GM10248 (cell line): ENCODE results near the gene PCGF2.

ENCODE experiments used
- CTCF ChIA-PET: fragments of 300-600 bp; sonication (Branson Sonifier 250); formaldehyde crosslinking; extraction: SDS; loops from one replicate; lab custom pipeline; 2021; ENCODE audit warnings: antibody characterized with exemption; lab: Yijun Ruan, JAX
- POLR2A ChIA-PET: fragments of 350-650 bp; sonication (Branson Sonifier 250); formaldehyde crosslinking; extraction: SDS; loops from one replicate; lab custom pipeline; 2020; ENCODE audit warnings: antibody characterized with exemption; lab: Yijun Ruan, JAX
- DNase-seq: peaks from one replicate; pipeline ENCODE4 v3.0.0; 2012; ENCODE audit errors: extremely low spot score
- TF ChIP-seq, protein P1 (sequence below): IDR thresholded peaks from 2 replicates; pipeline ENCODE4 v1.5.1; 2012; ENCODE audit warnings: mild to moderate bottlenecking, low read depth; ENCODE audit errors: extremely low read depth, missing control alignments, control extremely low read depth

PCGF2 gene

DNA sequence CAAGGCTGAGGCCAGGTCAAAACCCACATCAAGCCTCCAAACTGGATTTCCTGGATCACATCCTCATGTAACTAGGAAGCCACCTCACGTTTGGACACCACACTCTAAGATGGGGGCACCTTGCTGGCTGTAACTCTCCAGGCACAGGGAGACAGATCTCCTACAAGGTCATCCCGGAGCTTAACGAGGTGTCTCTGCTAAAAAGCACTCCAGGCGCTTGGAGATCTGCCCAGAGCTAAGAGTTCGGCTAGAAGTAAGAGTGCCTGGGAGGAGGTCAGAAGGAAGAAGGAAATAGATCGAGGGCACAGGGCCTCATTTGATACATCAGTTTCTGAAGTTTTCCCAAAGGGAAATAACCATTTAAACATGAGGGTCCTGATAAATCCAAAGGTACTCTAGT lies 20.3 kb upstream of the PCGF2 start:
- ChIA-PET CTCF (interaction anchor here (1.1 to 2.5 kb wide), 2 partner anchors 10 to 289 kb away, joined by 3 to 8 read pairs; no protein-coding TSS in a partner anchor), POLR2A (no interaction called here)
- TF ChIP-seq, protein P1, sequence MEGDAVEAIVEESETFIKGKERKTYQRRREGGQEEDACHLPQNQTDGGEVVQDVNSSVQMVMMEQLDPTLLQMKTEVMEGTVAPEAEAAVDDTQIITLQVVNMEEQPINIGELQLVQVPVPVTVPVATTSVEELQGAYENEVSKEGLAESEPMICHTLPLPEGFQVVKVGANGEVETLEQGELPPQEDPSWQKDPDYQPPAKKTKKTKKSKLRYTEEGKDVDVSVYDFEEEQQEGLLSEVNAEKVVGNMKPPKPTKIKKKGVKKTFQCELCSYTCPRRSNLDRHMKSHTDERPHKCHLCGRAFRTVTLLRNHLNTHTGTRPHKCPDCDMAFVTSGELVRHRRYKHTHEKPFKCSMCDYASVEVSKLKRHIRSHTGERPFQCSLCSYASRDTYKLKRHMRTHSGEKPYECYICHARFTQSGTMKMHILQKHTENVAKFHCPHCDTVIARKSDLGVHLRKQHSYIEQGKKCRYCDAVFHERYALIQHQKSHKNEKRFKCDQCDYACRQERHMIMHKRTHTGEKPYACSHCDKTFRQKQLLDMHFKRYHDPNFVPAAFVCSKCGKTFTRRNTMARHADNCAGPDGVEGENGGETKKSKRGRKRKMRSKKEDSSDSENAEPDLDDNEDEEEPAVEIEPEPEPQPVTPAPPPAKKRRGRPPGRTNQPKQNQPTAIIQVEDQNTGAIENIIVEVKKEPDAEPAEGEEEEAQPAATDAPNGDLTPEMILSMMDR = no peak
- DNase-seq = no peak

DNA sequence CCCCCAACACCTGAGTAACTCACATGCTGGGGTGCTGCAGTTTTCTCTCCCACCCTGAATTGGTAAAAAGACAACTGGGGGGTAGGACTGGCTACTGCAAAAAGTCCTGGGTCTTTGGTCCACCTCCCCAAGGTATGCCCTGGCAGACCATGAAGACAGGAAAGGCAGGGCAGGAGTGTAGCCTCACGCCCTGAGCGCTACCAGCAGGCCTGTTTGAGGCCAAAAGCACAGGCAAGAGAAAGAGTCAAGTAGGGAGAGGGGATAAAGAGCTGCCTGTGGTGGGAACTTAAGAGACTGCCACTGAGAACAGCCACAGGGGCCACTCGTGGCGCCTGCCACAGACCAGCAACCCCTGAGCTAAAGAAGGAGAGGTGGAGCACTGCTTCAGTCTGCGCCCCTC lies 18.2 kb upstream of the PCGF2 start:
- ChIA-PET POLR2A (no interaction called here), CTCF (interaction anchor here (1.5 to 2.5 kb wide), 2 partner anchors 8 to 20 kb away, joined by 3 to 8 read pairs; no protein-coding TSS in a partner anchor)
- no peak for DNase-seq
- TF ChIP-seq, protein P1 = no peak

DNA sequence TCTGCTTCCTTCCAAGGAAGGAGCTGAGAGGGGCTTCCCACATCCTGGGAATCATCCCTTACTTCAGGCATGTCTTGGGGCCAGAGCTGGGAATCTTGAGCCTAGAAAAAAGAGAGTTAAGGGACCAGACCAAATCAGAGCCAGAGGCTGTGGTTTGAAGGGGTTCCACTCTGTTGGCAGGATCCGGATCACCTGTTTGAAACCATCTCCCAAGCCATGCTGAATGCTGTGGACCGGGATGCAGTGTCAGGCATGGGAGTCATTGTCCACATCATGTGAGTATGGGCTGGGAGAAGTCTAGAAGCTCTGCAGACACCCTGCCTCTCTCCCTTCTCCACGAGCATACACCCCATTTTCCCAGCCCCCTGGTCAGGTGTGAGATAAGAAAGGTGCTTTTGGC lies 14.1 kb upstream of the PCGF2 start:
- ChIA-PET POLR2A (no interaction called here), CTCF (interaction anchor here (0.7 to 1.7 kb wide), 6 partner anchors 9 to 40 kb away, joined by 3 to 6 read pairs (median 4); partner anchors contain the start of gene PSMB3)
- no peak for DNase-seq
- TF ChIP-seq, protein P1 = no peak

DNA sequence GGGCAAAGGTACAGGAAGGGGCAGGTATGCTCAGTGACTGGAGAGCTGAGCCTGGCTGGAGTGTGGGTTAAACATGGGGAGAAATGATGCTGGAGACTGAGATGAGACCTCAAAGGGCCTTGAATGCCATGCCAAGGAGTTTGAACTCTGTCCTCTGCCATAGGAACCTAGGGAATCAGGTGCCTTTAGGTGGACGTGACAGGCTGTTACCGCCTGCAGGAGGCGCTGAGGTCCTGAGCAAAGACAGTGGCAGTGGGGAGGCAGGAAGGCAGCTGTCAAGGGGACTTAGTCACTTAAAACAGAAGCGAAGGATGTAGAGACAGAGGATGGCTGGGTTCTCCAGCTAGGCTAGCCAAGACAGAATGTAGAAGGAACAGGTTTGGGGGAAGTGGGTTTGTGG lies 13.5 kb upstream of the PCGF2 start:
- ChIA-PET POLR2A (no interaction called here), CTCF (interaction anchor here (0.7 to 1.6 kb wide), 8 partner anchors 9 to 49 kb away, joined by 3 to 6 read pairs (median 3); partner anchors contain the start of gene PSMB3)
- TF ChIP-seq, protein P1 = peak; percentile 36
- no peak for DNase-seq

DNA sequence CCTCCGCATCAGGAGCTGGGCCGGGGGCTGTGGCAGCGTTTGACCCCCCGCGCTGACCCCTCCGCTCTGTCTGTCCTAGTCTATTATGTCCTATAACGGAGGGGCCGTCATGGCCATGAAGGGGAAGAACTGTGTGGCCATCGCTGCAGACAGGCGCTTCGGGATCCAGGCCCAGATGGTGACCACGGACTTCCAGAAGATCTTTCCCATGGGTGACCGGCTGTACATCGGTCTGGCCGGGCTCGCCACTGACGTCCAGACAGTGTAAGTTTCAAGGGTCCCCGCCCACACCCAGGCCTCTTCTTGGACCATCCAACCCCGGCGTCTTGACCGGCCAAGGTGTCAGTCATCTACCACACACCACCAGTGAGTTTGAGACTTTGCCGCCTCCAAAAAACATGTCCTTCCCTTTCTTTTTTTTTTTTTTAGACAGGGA lies 5.0 kb upstream of the PCGF2 start:
- ChIA-PET CTCF (interaction anchor here (1.2 kb wide), 1 partner anchor 9 kb away, joined by 6 read pairs; no protein-coding TSS in a partner anchor), POLR2A (interaction anchor here (0.6 to 0.7 kb wide), 2 partner anchors 10 to 62 kb away, joined by 3 to 4 read pairs; no protein-coding TSS in a partner anchor)
- no peak for DNase-seq
- TF ChIP-seq, protein P1 = no peak

DNA sequence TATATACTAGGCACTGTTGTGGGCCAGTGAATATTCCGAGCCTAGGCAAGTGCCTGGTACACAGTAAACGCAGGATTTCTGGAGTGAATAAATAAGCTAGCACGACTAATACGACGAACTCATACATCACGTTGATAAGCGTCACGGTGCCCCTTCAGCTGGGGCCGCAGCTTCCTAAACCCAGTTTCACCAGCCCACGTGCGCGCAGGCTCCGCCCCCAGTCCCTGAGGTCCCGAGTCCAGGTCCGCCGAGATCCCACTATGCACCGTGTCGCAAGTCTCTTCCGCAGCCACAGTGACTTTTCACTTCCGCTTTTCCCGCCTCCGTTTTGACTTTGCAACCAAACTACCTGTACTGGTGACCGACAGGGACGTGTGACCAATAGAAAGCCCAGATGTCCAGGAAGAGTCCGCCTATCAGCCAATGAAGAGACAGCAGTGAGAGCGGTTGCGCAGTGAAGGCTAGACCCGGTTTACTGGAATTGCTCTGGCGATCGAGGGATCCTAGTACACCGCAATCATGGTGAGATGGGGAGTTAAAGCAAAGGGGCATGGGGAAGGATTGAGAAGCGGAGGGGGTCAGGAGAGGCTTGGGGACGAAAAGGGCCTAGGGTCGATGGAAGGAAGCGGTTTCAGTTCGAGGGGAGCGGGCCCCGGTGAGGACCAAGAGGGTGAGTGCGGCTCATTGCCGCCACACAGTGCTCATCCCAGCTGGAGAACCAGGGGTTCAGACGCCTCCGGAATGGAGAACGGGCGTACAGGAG lies 4.4 kb upstream of the PCGF2 start, which contains the start of gene PSMB3:
Gene PSMB3, plus strand, starts transcription at position 434 of the 763 bp plus-strand sequence. Its CDS starts 86 bp downstream, at position 520.
- CTCF ChIA-PET = interaction anchor here (0.6 to 2.4 kb wide), 6 partner anchors 9 to 81 kb away, joined by 3 to 18 read pairs (median 3); no protein-coding TSS in a partner anchor
- peak; percentile 97 for DNase-seq
- POLR2A ChIA-PET = interaction anchor here (0.6 to 1.2 kb wide), 7 partner anchors 9 to 767 kb away, joined by 3 to 6 read pairs (median 4); partner anchors contain the start of genes LASP1 and RPL23
- TF ChIP-seq, protein P1 = no peak
